ENCODE results near the gene EEF1AKMT3.

Gene EEF1AKMT3

DNA sequence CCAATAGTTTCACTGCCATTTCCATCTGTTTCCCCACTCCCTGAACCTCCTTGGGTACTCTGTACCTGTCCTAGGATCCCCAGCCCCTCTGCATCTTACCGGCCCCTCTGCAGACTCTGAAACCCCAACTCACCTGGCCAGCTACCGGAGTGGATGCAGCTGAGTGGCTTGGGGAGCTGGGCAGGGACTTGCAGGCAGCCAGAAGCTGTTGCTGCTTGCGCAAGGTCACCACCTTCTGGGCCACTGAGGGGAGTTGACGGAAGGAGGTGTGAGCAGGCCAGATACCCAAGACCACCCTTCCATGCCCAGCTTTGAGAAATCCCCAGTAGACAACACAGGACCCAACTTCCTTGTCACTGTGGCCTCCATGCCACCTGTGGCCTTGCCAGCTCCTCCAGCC is 40.1 kb upstream of the EEF1AKMT3 start:
- DNase-seq (ENCODE audit: low spot score) = no peak
- TF ChIP-seq, protein P1, sequence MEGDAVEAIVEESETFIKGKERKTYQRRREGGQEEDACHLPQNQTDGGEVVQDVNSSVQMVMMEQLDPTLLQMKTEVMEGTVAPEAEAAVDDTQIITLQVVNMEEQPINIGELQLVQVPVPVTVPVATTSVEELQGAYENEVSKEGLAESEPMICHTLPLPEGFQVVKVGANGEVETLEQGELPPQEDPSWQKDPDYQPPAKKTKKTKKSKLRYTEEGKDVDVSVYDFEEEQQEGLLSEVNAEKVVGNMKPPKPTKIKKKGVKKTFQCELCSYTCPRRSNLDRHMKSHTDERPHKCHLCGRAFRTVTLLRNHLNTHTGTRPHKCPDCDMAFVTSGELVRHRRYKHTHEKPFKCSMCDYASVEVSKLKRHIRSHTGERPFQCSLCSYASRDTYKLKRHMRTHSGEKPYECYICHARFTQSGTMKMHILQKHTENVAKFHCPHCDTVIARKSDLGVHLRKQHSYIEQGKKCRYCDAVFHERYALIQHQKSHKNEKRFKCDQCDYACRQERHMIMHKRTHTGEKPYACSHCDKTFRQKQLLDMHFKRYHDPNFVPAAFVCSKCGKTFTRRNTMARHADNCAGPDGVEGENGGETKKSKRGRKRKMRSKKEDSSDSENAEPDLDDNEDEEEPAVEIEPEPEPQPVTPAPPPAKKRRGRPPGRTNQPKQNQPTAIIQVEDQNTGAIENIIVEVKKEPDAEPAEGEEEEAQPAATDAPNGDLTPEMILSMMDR (IDR thresholded peaks at IDR 0.05; ENCODE audit: extremely low read depth, missing control alignments) = no peak

DNA sequence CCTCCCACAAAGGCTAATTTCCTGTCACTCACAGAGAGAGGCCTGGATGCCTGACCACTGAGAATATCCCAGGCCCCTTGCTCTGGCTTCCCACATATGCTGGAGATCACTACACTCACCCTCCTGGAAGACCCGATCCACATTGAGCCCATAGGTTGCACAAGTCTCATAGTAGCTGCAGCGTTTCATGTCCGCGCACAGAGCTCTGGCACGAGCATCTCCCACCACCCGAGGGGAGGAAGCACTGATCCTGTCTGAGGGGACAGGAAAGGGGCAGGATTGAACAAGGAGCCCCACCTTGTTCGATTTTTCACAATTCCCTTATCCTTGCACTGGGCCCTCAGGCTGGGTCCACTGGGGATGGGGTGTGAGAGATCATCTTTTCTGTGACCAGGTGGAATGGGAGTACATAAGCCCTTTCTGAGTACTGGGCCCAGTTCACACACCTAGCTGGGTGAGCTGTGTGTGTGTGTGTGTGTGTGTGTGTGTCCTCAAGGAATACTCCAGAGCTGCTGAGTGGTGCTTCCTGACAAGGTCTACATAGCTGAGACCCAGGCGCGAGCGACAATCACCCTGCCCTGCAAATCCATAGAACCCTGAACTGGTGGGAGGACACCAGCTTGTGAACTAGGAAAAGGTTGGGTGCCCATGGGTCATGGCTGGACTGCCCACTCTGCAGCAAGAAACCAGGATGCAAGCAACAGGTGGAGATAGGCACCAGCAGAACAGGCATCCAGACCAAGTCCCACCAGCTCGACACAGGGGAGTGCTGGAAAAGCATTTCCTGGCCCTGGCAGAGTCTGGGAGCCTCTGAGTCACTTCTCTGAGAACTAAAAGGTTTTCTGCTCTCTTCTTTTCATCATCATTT is 39.5 kb upstream of the EEF1AKMT3 start:
- no peak for DNase-seq (ENCODE audit: low spot score)
- TF ChIP-seq, protein P1 (IDR thresholded peaks at IDR 0.05; ENCODE audit: extremely low read depth, missing control alignments) = no peak

DNA sequence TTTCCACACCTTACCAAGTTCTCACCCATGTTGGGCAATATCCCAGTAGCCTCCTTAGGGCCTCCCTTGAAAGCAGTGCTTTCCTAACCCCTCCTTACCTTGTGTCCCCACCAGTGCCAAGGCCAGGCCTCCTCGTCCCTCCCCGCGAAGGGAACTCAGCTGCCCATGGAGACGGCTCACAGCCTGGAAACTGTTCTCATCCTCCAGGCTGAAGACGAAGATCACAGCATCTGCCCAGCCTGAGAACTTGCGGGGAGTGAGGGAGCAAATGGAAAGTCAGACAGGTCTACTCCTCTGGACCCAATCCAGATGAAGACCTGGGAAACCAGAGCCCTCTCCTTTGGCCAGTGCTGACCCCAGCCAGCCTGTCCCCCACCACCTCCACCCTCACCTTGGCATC is 38.5 kb upstream of the EEF1AKMT3 start:
- TF ChIP-seq, protein P1 (IDR thresholded peaks at IDR 0.05; ENCODE audit: extremely low read depth, missing control alignments) = no peak
- no peak for DNase-seq (ENCODE audit: low spot score)

DNA sequence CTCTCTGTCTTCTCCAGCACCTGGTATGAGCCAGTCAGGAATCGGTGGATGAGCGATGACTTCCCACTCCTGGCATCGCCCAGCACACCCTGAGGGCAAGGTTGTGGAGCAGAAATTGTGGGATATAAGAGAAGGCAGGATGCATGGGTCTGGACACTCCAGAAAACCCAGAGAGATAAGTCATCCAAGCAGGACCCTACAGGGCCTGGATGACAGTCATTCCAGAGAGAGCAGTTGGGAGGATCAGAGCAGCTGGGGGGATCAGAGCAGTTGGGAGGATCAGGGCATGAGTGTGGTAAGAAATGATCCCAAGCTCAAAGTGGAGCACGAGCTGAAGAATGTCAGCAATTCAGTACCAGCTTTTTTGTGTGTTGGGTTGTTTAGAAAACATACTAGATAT is 37.8 kb upstream of the EEF1AKMT3 start:
- TF ChIP-seq, protein P1 (IDR thresholded peaks at IDR 0.05; ENCODE audit: extremely low read depth, missing control alignments) = no peak
- no peak for DNase-seq (ENCODE audit: low spot score)

- DNase-seq (ENCODE audit: low spot score) = no peak
- TF ChIP-seq, protein P1 (IDR thresholded peaks at IDR 0.05; ENCODE audit: extremely low read depth, missing control alignments) = no peak
These were observed 37.1 kb upstream of the EEF1AKMT3 start for GRCh38 chr12:57735198-57735855.

DNA sequence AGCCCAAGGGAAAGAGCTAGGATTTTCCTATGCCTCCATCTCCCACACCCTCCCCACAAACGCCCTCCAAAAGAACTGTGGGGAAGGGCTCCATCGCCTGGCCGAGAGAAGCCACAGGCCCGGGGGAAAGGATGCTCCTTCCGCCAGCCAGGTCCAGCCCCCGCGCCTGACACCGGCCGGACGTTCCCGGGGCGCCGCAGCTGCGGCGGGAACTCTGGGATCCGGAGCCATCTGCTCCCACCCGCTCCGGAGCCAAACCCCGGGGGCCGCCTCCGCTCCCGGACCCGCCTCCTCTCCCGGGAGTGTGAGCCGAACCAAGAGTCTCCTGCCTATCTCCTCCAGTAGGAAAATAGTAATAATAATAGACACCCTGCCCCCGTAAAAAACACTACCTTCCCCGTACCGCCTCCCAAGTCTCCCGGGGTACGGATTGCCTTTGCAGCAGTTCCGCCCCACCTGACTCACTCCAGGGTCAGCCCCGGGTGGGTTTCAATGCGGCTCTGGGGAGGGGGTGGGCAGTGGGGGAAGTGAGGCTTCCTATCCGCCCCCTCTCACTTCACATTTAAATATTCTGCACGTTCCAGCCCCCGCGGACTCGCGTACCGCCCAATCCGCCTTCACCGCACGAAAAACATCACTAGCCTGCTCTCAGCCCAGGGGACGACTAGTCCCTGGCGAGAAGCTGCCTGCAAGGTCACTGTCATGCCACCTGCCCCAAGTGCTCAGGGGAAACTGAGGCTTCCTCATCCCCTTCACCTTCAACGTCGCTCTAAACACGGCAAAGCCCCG is 36.3 kb upstream of the EEF1AKMT3 start:
- no peak for DNase-seq (ENCODE audit: low spot score)
- TF ChIP-seq, protein P1 (IDR thresholded peaks at IDR 0.05; ENCODE audit: extremely low read depth, missing control alignments) = no peak
